Stimulated activated CD4-positive, alpha-beta T cell treated with anti-CD3 and anti-CD28 coated beads, Interleukin-1b, Interleukin-23, amount 100 ng/mL, for 48 hours (primary cell): ENCODE results near the gene KIF3A.
A peak's percentile ranks its signal among the peaks of the same experiment; 100 is the strongest.
"Not testable (repeated sequence)": the region's sequence is repeated elsewhere in the genome, so short reads cannot be mapped to it uniquely, and the experiment has no call there.

Experiments used
- DNase-seq: peaks from one replicate; pipeline ENCODE4 v3.0.0-alpha.2; 2020

KIF3A gene

DNA sequence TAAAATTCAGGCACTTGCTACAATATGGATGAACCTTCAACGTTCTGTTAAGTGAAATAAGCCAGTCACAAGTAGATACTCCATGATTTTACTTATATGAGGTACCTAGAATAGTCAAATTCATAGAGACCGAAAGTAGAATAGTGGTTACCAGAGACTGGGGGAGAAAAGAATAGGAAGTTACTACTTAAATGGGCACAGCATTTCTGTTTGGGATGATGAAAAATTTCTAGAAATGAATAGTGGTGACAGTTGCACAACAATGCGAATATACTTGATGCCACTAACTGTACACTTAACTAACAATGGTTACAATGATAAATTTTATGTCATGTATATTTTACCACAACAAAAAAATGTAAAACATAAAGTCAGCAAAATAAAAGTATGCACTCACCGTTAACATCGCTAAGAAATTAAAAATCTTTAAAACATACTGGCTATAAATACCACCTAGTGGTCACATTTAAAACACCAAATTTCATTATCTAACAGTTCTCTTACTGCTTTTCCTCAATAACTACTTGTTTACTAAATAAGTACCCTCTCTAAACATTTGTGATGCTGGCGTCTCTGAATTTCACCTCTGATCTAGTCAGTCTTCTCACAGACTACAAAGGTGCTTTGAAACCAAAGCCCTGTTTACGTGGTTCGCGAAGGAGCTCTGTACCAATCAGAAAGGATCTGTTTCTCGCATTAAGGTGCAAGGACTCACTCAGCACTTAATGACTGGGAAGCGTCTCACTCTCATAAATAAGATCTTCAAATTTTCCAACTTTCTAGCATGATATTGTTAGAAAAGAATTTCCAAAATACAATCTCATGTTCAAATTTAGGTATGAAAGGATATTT is 22.7 kb downstream of the KIF3A start:
- DNase-seq = no peak

DNA sequence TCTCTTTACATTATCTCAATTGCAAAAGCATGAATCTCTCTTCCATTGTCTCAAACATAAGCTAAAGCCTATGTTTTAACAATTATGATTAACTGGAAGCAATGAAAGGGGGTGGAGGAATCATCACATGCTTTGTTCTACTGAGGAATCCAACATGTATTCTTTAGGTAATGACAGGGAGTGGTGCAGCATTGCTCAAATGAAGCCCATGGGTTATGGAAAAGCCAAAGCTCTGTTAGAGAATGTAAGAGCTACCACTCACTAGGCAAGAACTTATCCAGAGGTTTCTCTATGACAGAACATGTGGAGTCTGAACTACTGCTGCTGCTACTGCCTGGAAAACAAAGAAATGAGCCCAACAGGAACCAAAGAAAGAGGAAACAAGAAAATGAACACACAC is 28.7 kb downstream of the KIF3A start:
- no peak for DNase-seq

DNA sequence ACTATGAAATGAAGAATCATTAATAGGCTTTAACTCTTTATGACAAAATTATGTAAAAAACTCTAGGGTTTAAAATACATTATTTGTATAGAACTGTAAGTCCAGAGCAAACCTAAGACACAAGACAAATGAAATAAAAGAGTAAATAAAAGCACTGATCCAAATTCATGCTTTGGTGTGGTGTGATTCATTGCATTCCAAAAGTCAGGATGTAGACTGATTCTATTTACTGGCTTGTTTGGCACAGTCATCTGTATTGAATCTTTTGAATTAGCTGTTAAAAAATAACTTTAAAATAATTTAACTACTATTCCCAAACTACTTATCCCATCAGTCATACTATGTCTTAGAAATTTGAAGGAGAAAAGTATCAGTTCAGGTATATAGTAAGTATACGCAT is 32.5 kb downstream of the KIF3A start:
- no peak for DNase-seq

GRCh38 chr5:132695956-132696355 is 41.4 kb downstream of the KIF3A start:
- DNase-seq = no peak

GRCh38 chr5:132692632-132692967 is 44.7 kb downstream of the KIF3A start:
- no peak for DNase-seq

DNA sequence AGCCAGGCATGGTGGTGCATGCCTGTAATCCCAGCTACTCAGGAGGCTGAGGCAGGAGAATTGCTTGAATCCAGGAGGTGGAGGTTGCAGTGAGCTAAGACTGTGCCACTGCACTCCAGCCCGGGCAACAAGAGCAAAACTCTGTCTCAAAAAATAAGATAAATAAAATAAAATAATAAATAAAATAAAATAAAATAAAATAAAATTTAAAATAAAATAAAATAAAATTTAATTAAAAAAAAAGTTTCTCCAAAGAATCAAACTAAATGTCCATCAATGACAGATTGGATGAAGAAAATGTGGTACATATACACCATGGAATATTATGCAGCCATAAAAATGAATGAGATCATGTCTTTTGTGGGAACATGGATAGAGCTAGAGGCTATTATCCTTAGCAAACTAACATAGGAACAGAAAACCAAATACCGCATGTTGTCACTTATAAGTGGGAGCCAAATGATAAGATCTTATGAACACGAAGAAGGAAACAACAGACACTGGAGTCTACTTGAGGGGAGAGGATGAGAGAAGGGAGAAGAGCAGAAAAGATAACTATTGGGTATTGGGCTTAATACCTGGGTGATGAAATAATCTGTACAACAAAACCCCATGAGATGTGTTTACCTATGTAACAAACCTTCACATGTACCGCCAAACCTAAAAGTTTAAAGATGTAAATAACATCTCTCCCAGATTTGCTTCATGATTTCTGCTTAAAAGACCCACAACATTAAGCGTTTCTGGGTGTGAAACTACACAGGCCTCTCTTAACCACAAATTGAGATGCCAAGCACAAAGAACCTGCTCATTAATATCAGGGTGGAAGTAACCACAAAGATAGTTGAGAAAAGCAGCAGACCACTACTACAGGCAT is 45.4 kb downstream of the KIF3A start:
- DNase-seq = not testable (repeated sequence)

DNA sequence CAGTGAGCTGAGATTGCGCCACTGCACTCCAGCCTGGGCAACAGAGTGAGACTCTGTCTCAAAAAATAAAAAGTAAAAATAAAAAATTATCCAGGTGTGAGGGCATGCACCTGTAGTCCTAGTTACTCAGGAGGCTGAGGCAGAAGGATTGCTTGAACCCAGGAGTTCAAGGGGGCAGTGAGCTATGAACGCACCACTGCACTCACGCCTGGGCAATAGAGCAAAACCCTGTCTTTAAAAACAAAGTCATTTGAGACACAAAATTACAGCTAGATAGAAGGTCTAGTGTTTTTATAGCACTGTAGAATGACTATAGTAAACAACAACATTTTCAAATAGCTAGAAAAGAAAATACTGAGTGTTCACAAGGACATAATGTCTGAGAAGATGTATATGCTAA is 47.2 kb downstream of the KIF3A start:
- DNase-seq = no peak

GRCh38 chr5:132689513-132689912 is 47.8 kb downstream of the KIF3A start:
- no peak for DNase-seq

DNA sequence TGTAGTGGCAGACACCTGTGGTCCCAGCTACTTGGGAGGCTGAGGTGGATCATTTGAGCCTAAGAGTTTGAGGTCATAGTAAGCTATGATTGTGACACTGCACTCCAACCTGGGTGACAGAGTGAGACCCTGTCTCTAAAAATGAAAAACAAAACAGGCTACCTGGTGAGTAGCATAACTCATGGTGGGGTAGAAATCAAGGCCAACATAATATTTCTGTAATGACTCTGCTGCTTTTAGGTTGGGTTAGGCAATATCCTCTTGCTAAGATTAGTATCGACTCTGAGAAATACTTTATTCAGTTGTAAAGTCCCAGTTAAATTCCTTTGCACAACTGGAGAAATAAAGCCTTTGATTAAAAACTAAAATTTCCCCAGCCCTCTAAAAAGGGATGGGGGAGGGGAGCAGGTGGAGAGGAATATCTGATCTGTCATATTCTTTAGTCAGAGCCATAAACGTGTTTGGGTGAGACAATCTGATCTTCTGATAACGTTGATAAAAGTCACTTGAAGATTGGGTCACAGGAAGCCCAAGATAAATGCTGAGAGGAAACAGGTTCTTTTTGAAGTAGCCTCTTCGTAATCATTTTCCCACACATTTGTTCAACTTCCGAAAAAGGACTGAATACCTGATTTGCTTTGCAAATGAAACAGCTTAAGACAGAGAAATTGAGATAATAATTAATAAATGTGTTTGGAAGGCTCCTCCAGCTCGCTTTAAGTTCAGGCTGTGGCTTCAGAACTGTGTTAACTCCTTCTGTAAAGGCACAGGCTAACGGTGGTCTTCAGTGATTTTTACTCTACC is 48.6 kb downstream of the KIF3A start:
- no peak for DNase-seq

DNA sequence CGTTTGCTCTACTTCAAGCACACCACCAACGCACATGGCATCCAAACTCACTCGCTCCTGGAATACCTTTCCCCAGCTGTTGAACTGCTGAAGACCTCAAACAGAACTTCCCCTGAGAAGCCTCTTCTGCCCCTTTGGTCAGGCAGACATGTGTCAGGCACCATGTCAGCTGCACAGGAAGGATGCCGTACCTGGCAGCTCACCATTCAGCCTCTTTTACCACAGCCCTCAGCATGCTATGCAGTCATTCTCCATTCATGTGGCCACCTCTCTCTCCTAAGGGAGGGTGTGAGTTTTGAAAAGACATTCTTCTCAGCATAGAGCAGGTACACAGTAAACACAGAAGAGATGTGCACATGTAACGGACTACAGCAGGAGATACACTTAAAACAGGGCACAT is 49.4 kb downstream of the KIF3A start:
- DNase-seq = peak; percentile 37

DNA sequence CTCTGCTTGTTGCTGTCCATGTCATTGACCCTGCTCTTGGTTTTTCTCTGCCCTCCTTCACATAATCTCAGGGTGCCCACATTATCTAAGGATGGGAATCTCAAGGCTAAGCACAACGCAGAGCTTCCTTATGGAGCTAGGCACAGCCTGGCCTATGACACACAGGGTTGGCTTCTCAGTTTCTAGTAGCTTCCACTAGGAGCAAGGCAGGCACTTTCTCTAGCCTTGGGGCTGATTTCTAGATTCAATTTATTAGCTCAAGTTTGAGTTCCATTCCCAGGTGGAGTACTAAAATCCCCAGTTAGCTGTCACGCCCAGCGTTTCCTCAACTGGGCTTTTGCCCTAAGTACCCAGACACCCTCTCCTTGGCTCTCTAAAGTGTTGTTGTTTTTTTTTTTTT is 51.2 kb downstream of the KIF3A start:
- no peak for DNase-seq

DNA sequence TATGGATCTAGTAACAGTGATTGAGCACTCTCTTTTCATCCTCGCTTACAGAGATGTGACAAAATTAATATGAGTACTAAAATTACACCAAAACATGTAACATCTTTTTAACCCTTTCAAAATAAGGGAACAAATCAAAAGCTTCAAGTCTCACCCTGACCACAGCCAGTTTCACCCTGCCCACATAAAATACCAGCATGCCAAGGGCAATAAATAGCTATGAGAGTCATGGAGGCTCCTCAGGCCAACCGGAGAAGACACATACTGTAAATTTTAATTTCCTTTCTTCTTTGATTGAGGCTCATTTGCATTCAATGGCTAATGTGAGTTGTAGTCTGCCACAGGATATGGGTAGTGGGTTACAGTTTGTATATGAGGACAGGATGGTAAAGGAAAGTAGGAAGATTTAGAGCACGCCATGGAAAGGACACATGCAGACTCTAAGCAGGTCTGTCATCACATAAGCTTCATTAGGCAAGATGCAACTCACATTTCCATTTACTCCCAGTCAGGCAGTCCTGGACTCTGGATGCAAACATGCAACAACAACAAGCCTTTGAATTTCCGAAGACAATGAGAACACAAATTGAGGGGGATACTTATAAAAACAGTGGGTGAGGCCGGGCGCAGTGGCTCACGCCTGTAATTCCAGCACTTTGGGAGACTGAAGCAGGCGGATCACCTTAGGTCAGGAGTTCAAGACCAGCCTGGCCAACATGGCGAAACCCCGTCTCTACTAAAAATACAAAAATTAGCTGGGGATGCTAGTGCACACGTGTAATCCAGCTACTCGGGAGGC is 52.2 kb downstream of the KIF3A start:
- DNase-seq = peak; percentile 35

DNA sequence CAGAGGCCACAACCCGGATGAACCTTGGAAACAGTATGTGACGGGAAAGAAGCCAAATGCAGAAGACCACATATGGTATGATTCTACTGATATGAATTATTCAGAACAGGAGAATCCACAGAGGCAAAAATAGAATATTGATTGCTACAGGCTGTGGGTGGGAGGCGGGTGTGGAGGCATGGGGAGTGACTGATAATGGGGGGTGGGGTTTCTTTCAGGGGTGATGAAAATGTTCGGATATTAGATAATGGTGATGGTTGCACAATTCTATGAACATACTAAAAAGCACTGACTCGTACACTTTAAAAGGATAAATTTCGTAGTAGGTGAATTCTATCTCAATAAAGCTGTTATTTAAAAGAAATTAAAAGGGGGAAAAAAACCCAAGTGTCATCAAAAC is 52.9 kb downstream of the KIF3A start:
- no peak for DNase-seq

DNA sequence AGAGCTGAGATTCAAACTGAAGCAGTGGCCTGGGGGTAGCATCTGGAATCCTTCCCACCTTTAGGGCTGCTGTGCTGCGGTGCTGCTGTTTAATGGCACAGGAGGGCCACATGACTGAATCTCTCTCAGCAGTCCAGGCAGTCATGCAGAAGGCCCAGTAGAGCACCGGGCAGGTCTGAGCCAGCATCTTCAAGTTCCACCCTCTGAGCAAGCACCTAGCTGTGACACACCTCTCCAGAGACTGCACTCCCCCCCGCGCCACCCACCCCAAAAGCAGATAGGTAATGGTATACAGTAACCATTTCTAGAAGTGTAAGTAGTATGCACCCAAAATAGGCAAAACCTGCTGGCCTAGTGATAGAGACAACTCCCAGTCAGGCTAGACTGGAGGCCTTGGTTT is 55.4 kb downstream of the KIF3A start:
- no peak for DNase-seq

DNA sequence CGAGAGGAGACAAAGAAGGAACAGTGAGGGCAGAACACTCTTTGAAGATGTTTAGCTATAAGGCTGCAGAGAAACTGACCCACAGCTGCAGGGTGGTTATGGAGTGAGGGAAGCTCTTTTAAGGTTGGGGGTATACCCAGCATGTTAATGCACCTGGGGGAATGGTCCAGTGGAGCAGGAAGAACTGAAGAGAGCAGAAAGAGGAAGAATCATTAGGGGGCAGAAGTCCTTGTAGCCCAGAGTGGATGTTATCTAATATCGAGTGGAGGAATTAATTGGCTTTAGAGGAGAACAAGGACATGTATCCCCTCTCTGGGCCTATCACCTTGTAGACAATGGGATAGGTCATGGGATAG is 55.9 kb downstream of the KIF3A start:
- no peak for DNase-seq

GRCh38 chr5:132680780-132681475 is 56.4 kb downstream of the KIF3A start:
- DNase-seq = no peak

- DNase-seq = no peak
These were observed 57.5 kb downstream of the KIF3A start for GRCh38 chr5:132679717-132680380.

- no peak for DNase-seq
These were observed 58.2 kb downstream of the KIF3A start for GRCh38 chr5:132679166-132679565.

GRCh38 chr5:132678735-132679134 is 58.6 kb downstream of the KIF3A start:
- DNase-seq = no peak

DNA sequence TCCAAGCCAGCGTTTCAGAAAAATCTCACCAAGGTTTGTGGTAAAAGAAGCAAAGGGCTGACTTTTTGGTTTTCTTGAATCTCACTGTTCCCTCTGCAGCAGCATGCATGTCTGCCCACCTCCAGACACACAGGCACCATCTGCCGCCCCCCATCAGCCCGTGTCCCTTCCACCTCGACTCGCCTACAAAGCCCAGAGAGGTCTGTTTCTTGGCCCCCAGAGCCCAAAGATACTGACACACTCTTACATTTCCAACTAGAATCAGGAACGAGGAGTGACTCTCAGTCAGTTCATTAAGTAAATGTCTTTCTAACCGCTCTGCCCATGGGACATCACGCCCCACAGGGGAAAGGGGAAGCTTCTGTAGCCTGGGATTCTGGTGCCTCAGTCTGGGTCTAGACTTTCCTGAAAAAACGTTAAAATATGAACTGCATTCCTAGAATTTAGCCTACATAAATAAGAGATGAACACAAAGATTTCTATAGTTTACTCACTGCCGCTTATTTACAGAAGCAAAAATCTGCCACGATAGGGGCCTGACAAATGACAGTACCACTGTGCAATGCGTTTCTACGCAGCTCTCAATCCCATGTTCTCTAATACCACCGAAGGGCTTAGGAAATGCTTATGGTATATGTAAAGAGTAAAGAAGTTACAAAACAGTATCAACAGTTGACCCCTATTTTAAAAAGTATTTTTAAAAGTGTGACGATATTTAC is 59.5 kb downstream of the KIF3A start:
- DNase-seq = no peak

DNA sequence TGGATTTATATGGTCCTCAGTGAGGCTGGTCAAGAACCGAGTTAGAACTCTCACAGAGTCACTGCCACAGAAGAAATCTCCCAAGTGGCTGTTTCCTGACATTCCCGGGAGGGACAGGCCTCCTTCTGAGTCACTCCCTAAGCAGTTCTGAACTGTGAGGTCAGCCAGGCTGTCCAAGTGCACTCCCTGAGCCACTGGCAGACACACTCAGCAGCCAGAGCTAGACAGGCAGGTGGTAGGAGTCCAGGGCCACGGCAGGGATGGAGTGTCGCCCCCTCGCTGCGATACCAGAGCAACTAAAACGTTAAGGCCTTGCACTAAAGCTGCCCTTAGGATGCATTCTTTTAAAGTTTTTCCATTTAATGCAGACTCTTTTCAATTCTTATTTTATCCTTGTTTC is 60.2 kb downstream of the KIF3A start:
- DNase-seq = no peak
